Measurements from ENCODE around the gene GNB1.
"Not testable (repeated sequence)": the region's sequence is repeated elsewhere in the genome, so short reads cannot be mapped to it uniquely, and the experiment has no call there.

GNB1 gene

GRCh38 chr1:1741013-1741412, 149.9 kb downstream of the GNB1 start:
- not testable (repeated sequence) for DNase-seq (ENCODE audit: low spot score)

- not testable (repeated sequence) for DNase-seq (ENCODE audit: low spot score)
These were observed 152.0 kb downstream of the GNB1 start for GRCh38 chr1:1738799-1739337.

- DNase-seq (ENCODE audit: low spot score): not testable (repeated sequence)
These were observed 153.0 kb downstream of the GNB1 start for GRCh38 chr1:1737675-1738590.

Data from Ammon's horn (tissue), 1 donor.